ENCODE measurements around the gene IGSF9B. TPM values are rescaled to one million over a fixed set of nuclear protein-coding genes. Genes with fewer than 3 reads are reported as not detected.

IGSF9B gene
- total RNA-seq, 4 donors from 2014 or later = 6.6 to 15.0 (median 9.5) TPM

- H3K36me3 ChIP-seq = no peaks in the 10 kb centered on the region
- TF ChIP-seq EP300 (IDR thresholded peaks at IDR 0.05) (no peak), POLR2AphosphoS5 (IDR thresholded peaks at IDR 0.05) (no peak), POLR2A (IDR thresholded peaks at IDR 0.05) (no peak), CTCF (IDR thresholded peaks at IDR 0.05) (no peak)
- no peaks in the 10 kb centered on the region for H3K4me1 ChIP-seq
- DNase-seq (ENCODE audit: low spot score in 2 of 2) = no peak
- H3K4me3 ChIP-seq = no peak overlapping the region
- no peak overlapping the region for H3K27ac ChIP-seq
- H3K9me3 ChIP-seq = no peaks in the 10 kb centered on the region
- 78% methylated on average over 3 of the region's 7 CpGs for WGBS
- peaks cover 35% of the 10 kb centered on the region for H3K27me3 ChIP-seq
Observed at GRCh38 chr11:133975488-133975849, 18.7 kb upstream of the IGSF9B start.

- WGBS = 60% methylated on average over 12 of the region's 14 CpGs
- Histone ChIP-seq H3K4me3 (no peak overlapping the region), H3K27me3 (peaks cover 36% of the 10 kb centered on the region), H3K4me1 (no peaks in the 10 kb centered on the region), H3K9me3 (no peaks in the 10 kb centered on the region), H3K36me3 (no peaks in the 10 kb centered on the region), H3K27ac (no peak overlapping the region)
- DNase-seq (ENCODE audit: low spot score in 2 of 2) = no peak
- TF ChIP-seq EP300 (IDR thresholded peaks at IDR 0.05) = no peak
- no peak for TF ChIP-seq POLR2A (IDR thresholded peaks at IDR 0.05)
- TF ChIP-seq CTCF (IDR thresholded peaks at IDR 0.05) = no peak
- TF ChIP-seq POLR2AphosphoS5 (IDR thresholded peaks at IDR 0.05) = no peak
Observed at GRCh38 chr11:133974836-133975487, 18.2 kb upstream of the IGSF9B start.

- no peak overlapping the region for H3K27ac ChIP-seq
- no peaks in the 10 kb centered on the region for H3K9me3 ChIP-seq
- TF ChIP-seq CTCF (IDR thresholded peaks at IDR 0.05) (no peak), POLR2A (IDR thresholded peaks at IDR 0.05) (no peak), EP300 (IDR thresholded peaks at IDR 0.05) (no peak), POLR2AphosphoS5 (IDR thresholded peaks at IDR 0.05) (no peak)
- no peak overlapping the region for H3K4me3 ChIP-seq
- H3K36me3 ChIP-seq = no peaks in the 10 kb centered on the region
- H3K27me3 ChIP-seq = peaks cover 54% of the 10 kb centered on the region
- no peak for DNase-seq (ENCODE audit: low spot score in 2 of 2)
- WGBS = 75% methylated on average over 7 of the region's 11 CpGs
- H3K4me1 ChIP-seq = no peaks in the 10 kb centered on the region
Observed at GRCh38 chr11:133971881-133972280, 15.1 kb upstream of the IGSF9B start.

- no peak for TF ChIP-seq POLR2A (IDR thresholded peaks at IDR 0.05)
- no peak for TF ChIP-seq EP300 (IDR thresholded peaks at IDR 0.05)
- TF ChIP-seq POLR2AphosphoS5 (IDR thresholded peaks at IDR 0.05) = no peak
- TF ChIP-seq CTCF (IDR thresholded peaks at IDR 0.05) = no peak
- no peak overlapping the region for H3K4me3 ChIP-seq
- H3K9me3 ChIP-seq = no peaks in the 10 kb centered on the region
- DNase-seq (ENCODE audit: low spot score in 2 of 2) = no peak
- no peak overlapping the region for H3K27ac ChIP-seq
- H3K36me3 ChIP-seq = no peaks in the 10 kb centered on the region
- no peaks in the 10 kb centered on the region for H3K4me1 ChIP-seq
- H3K27me3 ChIP-seq = peaks cover 38% of the 10 kb centered on the region
- WGBS = 82% methylated on average over 11 of the region's 11 CpGs
Observed at GRCh38 chr11:133969112-133969511, 12.3 kb upstream of the IGSF9B start.

GRCh38 chr11:133968300-133968699, 11.5 kb upstream of the IGSF9B start:
- Histone ChIP-seq H3K9me3 (no peaks in the 10 kb centered on the region), H3K27ac (no peak overlapping the region), H3K27me3 (peaks cover 33% of the 10 kb centered on the region), H3K4me3 (no peak overlapping the region), H3K36me3 (no peaks in the 10 kb centered on the region), H3K4me1 (no peaks in the 10 kb centered on the region)
- TF ChIP-seq POLR2AphosphoS5 (IDR thresholded peaks at IDR 0.05) (no peak), POLR2A (IDR thresholded peaks at IDR 0.05) (no peak), EP300 (IDR thresholded peaks at IDR 0.05) (no peak), CTCF (IDR thresholded peaks at IDR 0.05) (no peak)
- no peak for DNase-seq (ENCODE audit: low spot score in 2 of 2)
- WGBS = 56% methylated on average over 6 of the region's 6 CpGs

Data from suprapubic skin (tissue), 4 donors.